Measurements from ENCODE around the gene DCAF6. TPM values are rescaled to one million over a fixed set of nuclear protein-coding genes. Genes with fewer than 3 reads are reported as not detected.
A peak's percentile ranks its signal among the peaks of the same experiment; 100 is the strongest.

DCAF6 gene
- total and polyA plus RNA-seq, 12 donors: 49.0 to 226 (median 197) TPM

DNA sequence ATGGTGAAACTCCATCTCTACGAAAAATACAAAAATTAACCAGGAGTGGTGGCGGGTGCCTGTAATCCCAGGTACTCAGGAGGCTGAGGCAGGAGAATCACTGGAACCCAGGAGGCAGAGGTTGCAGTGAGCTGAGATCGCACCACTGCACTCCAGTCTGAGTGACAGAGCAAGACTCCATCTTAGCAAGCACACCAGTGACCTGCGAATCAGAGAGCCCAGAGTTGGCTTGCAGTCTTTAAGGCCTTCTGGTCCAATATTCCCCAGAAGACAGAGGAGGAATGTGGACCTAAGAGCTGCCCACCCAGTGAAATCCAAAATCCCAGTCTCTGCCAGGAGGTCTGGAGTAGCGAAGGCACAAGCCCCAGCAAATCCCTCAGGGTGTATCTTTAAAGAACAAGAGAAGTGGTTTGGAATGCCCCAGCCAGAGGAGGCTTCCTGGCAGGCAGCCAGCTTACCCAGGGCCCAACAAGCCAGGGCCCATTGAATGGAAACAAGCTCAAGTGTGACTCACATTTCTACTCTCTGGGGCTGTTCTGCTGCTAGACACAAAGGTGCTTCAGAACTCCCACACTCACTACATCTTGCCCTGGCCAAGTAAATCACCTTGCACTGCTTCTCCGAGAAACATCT lies 176.3 kb downstream of the DCAF6 start:
- Histone ChIP-seq H3K4me1 (peaks cover 0 to 4% (median 0%) of the 10 kb centered on the region in 9 donors), H3K4me3 (no peak overlapping the region), H3K36me3 (peaks cover 0 to 14% (median 0%) of the 10 kb centered on the region in 9 donors), H3K27ac (no peak overlapping the region), H3K27me3 (no peaks in the 10 kb centered on the region), H3K9me3 (peaks cover 0 to 2% (median 0%) of the 10 kb centered on the region in 11 donors)
- WGBS, 2 donors: 93 to 96% methylated on average over 6 of the region's 6 CpGs
- peak in 1 of 2 donors; percentile 26 for DNase-seq
- TF ChIP-seq, protein P1, sequence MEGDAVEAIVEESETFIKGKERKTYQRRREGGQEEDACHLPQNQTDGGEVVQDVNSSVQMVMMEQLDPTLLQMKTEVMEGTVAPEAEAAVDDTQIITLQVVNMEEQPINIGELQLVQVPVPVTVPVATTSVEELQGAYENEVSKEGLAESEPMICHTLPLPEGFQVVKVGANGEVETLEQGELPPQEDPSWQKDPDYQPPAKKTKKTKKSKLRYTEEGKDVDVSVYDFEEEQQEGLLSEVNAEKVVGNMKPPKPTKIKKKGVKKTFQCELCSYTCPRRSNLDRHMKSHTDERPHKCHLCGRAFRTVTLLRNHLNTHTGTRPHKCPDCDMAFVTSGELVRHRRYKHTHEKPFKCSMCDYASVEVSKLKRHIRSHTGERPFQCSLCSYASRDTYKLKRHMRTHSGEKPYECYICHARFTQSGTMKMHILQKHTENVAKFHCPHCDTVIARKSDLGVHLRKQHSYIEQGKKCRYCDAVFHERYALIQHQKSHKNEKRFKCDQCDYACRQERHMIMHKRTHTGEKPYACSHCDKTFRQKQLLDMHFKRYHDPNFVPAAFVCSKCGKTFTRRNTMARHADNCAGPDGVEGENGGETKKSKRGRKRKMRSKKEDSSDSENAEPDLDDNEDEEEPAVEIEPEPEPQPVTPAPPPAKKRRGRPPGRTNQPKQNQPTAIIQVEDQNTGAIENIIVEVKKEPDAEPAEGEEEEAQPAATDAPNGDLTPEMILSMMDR (IDR thresholded peaks at IDR 0.05): no peak
- no peak for ATAC-seq
- intact Hi-C loops (cut with DNase I): no loop called here

DNA sequence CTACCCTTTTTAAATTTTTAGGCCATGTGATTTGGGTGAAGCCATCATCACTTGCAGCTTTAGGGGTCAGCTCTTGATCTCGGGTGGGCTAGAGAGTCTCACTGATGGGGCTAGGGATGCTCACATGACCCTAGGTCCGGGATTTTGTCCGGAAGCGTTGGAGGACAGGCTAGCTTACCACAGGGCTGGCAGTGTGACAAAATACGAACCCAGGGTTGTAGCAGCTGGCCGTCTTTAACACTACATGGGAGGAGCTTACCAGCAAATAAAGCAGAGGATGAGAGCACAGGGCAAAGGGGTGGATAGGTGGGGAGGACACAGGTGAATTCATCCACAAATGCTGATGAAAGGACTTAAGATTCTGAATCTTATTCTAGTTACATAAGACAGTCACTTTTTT lies 178.4 kb downstream of the DCAF6 start:
- 70 to 72% methylated on average over 6 of the region's 6 CpGs for WGBS, 2 donors
- H3K27ac ChIP-seq: no peak overlapping the region
- intact Hi-C loops (cut with DNase I): no loop called here
- H3K4me1 ChIP-seq: peaks cover 0 to 4% (median 0%) of the 10 kb centered on the region in 9 donors
- H3K4me3 ChIP-seq: no peak overlapping the region
- DNase-seq (no peak), ATAC-seq (peak in 1 of 8 donors; percentile 45)
- H3K9me3 ChIP-seq: peaks cover 0 to 2% (median 0%) of the 10 kb centered on the region in 11 donors
- TF ChIP-seq, protein P1 (IDR thresholded peaks at IDR 0.05): no peak
- peaks cover 0 to 11% (median 0%) of the 10 kb centered on the region in 9 donors for H3K36me3 ChIP-seq
- no peaks in the 10 kb centered on the region for H3K27me3 ChIP-seq

DNA sequence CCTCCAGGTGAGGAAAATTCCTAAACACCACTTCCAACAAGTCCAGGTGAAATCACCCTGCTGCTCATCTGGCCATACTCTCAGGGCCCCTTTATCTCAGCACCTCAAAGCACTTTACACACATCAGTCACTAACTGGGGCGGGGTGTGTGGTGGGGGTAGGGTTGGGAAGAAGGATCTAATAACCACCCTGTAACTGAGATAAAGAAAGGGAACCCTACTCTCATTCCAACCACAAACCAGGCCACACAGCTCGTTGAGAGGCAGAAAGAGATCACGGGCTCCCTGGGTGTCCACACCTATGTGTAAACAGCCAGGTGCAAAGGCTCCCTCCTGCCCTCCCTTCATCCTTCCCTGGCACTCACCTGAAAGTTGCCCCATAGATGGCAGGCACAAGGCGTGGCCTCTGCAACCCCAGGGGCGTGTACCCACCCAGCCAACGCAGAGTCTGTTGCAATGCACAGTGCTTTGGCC lies 179.9 kb downstream of the DCAF6 start:
- DNase-seq: no peak
- no peaks in the 10 kb centered on the region for H3K27me3 ChIP-seq
- no peak for ATAC-seq
- WGBS, 2 donors: 94 to 97% methylated on average over 6 of the region's 6 CpGs
- TF ChIP-seq, protein P1 (IDR thresholded peaks at IDR 0.05): no peak
- H3K27ac ChIP-seq: no peak overlapping the region
- H3K36me3 ChIP-seq: peaks cover 0 to 11% (median 0%) of the 10 kb centered on the region in 9 donors
- no peak overlapping the region for H3K4me3 ChIP-seq
- H3K9me3 ChIP-seq: peaks cover 0 to 2% (median 0%) of the 10 kb centered on the region in 11 donors
- peaks cover 0 to 12% (median 7%) of the 10 kb centered on the region in 9 donors for H3K4me1 ChIP-seq
- intact Hi-C loops (cut with DNase I): no loop called here

DNA sequence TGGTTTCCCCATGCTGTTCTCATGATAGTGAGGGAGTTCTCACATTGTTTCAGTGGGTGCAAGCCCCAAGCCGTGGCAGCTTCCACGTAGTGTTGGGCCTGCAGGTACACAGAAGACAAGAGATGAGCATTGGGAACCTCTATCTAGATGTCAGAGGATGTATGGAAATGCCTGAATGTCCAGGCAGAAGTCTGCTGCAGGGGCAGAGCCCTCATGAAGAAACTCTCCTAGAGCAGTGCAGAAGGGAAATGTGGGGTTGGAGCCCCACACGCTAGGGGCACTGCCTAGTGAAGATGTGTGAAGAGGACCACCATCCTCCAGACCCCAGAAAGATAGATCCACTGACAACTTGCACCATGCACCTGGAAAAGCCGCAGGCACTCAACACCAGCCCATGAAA lies 183.3 kb downstream of the DCAF6 start:
- DNase-seq (no peak), ATAC-seq (no peak)
- peaks cover 0 to 23% (median 16%) of the 10 kb centered on the region in 9 donors for H3K4me1 ChIP-seq
- H3K9me3 ChIP-seq: no peaks in the 10 kb centered on the region
- WGBS, 2 donors: 97 to 100% methylated on average over 4 of the region's 4 CpGs
- no peaks in the 10 kb centered on the region for H3K27me3 ChIP-seq
- no peak overlapping the region for H3K27ac ChIP-seq
- H3K4me3 ChIP-seq: no peak overlapping the region
- peaks cover 0 to 11% (median 0%) of the 10 kb centered on the region in 9 donors for H3K36me3 ChIP-seq
- intact Hi-C loops (cut with DNase I): loop anchor here in 1 of 10 donors (5.0 to 10.0 kb wide), 2 partner anchors 32 to 305 kb away; no protein-coding TSS in a partner anchor
- TF ChIP-seq, protein P1 (IDR thresholded peaks at IDR 0.05): no peak

Data from heart right ventricle (tissue), 16 donors.